HEK293T (cell line): ENCODE results near the gene GRM5.

ENCODE experiments used
- ARNT ChIP-seq: fragments of 450-650 bp; IDR thresholded peaks from 2 replicates; pipeline ENCODE4 v1.6.1; 2017; ENCODE audit warnings: mild to moderate bottlenecking
- CTBP1 ChIP-seq: fragments of 450-650 bp; IDR thresholded peaks from 2 replicates; pipeline ENCODE4 v1.6.1; 2016; ENCODE audit warnings: borderline replicate concordance
- ELF4 ChIP-seq: fragments of 450-650 bp; IDR thresholded peaks from 2 replicates; pipeline ENCODE4 v1.6.1; 2017; ENCODE audit warnings: antibody characterized with exemption
- FOXK2 ChIP-seq: fragments of 450-650 bp; IDR thresholded peaks from 2 replicates; pipeline ENCODE4 v1.6.1; 2016; ENCODE audit warnings: mild to moderate bottlenecking
- FOXM1 ChIP-seq: fragments of 450-650 bp; IDR thresholded peaks from 2 replicates; pipeline ENCODE4 v1.6.1; 2017; ENCODE audit warnings: mild to moderate bottlenecking, borderline replicate concordance
- L3MBTL2 ChIP-seq: fragments of 450-650 bp; conservative IDR thresholded peaks from 2 replicates; pipeline ENCODE4 v1.6.1; 2016; ENCODE audit warnings: mild to moderate bottlenecking
- NFRKB ChIP-seq: fragments of 450-650 bp; IDR thresholded peaks from 2 replicates; pipeline ENCODE4 v1.6.1; 2016; ENCODE audit warnings: mild to moderate bottlenecking, moderate library complexity
- SP1 ChIP-seq: fragments of 450-650 bp; IDR thresholded peaks from 2 replicates; pipeline ENCODE4 v1.6.1; 2017
- SUZ12 ChIP-seq: fragments of 450-650 bp; IDR thresholded peaks from 2 replicates; pipeline ENCODE4 v1.6.1; 2016; ENCODE audit warnings: mild to moderate bottlenecking
- TARDBP ChIP-seq: fragments of 450-650 bp; IDR thresholded peaks from 2 replicates; pipeline ENCODE4 v1.6.1; 2016
- ZNF384 ChIP-seq: fragments of 450-650 bp; IDR thresholded peaks from 2 replicates; pipeline ENCODE4 v1.6.1; 2016

DNA sequence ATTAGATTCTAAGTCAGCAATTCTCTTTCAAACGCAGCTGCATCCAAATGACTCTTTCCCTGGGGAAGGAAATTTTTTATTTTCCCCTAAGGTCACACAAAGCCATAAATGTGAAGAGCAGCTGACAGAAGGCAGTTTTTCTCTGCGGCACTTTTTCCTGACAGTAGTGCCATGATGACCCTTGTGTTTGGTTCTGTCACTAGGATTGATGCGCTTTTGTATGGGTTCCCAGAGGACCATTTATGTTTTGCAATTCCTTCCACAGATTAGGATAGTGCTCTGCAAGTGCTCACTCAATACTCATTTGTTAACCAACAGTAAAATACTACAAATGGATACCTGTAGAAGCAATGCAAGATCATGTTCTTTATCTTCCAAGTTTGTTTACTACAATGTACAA, 368.6 kb downstream of the GRM5 start:
- TF ChIP-seq SP1 (no peak), TARDBP (no peak), SUZ12 (no peak), L3MBTL2 (no peak), NFRKB (no peak), ZNF384 (no peak), ARNT (no peak), FOXK2 (no peak), ELF4 (no peak), FOXM1 (no peak), CTBP1 (no peak)
